Breast epithelium (tissue), 4 donors: ENCODE measurements around the gene VWC2. TPM values are rescaled to one million over a fixed set of nuclear protein-coding genes. Genes with fewer than 3 reads are reported as not detected.

Source experiments
- DNase-seq, 2 donors: peaks; one replicate each; pipeline ENCODE4 v3.0.0-alpha.2; 2019; ENCODE audit warnings: low spot score in 2 of 2
- H3K27ac ChIP-seq, 2 donors: fragments of 200-600 bp; sonication (generic) in 1 of 2; one replicate each; pipeline ENCODE4 v1.5.1; 2016 to 2019; ENCODE audit warnings: mild to moderate bottlenecking in 1 of 2
- H3K27me3 ChIP-seq, 2 donors: fragments of 200-600 bp; sonication (generic) in 1 of 2; one replicate each; pipeline versions ENCODE4 v1.5.1 to v1.6.0; 2017 to 2019; ENCODE audit warnings: control low read depth in 1 of 2, mild to moderate bottlenecking in 1 of 2
- H3K36me3 ChIP-seq: fragments of 200-600 bp; one replicate; pipeline ENCODE4 v1.5.1; 2019
- H3K4me1 ChIP-seq, 2 donors: fragments of 200-600 bp; sonication (generic); one replicate each; pipeline ENCODE4 v1.5.1; 2016 to 2019; ENCODE audit warnings: control low read depth in 1 of 2
- H3K4me3 ChIP-seq, 3 donors: fragments of 200-600 bp; sonication (generic); 1 replicate in 2 of 3; 2 replicates in 1 of 3; pipeline ENCODE4 v1.5.1; 2016 to 2019; ENCODE audit warnings: mild to moderate bottlenecking in 3 of 3, moderate library complexity in 2 of 3
- H3K9me3 ChIP-seq, 2 donors: fragments of 200-600 bp; sonication (generic) in 1 of 2; one replicate each; pipeline ENCODE4 v1.5.1; 2016 to 2019; ENCODE audit warnings: control low read depth in 1 of 2
- CTCF ChIP-seq, 3 donors: fragments of 450-650 bp; IDR thresholded peaks; one replicate each; pipeline ENCODE4 v1.5.1; 2016 to 2017; ENCODE audit warnings: antibody characterized with exemption in 3 of 3, mild to moderate bottlenecking in 3 of 3, moderate library complexity in 3 of 3
- POLR2A ChIP-seq: fragments of 450-650 bp; IDR thresholded peaks from one replicate; pipeline ENCODE4 v1.6.1; 2016; ENCODE audit warnings: antibody characterized with exemption, mild to moderate bottlenecking, moderate library complexity
- POLR2AphosphoS5 ChIP-seq, 3 donors: sonication (generic); formaldehyde crosslinking; IDR thresholded peaks; one replicate each; pipeline ENCODE4 v1.6.1; 2017; ENCODE audit warnings: antibody characterized with exemption in 3 of 3
- intact Hi-C: fragments of 100-400 bp; cut with DNase I; formaldehyde crosslinking; loops from one replicate; pipeline ENCODE4 v1.15.1; 2023; ENCODE audit warnings: low total_unique reads
- total RNA-seq, 3 donors: library from RNA; depleted of rRNA; stranded (reverse); fragments of >200 nt; gene quantifications; one replicate each; pipeline ENCODE4 v1.1.0, GENCODE V29; 2016

Gene VWC2
- total RNA-seq, 3 donors from 2014 or later = under 0.01 to 0.16 TPM; not detected in 1

- no peak for DNase-seq
- H3K4me3 ChIP-seq = no peak overlapping the region
- H3K4me1 ChIP-seq = no peaks in the 10 kb centered on the region
- intact Hi-C loops = no loop called here
- no peaks in the 10 kb centered on the region for H3K9me3 ChIP-seq
- TF ChIP-seq POLR2A = no peak
- TF ChIP-seq POLR2AphosphoS5 (IDR thresholded peaks at IDR 0.05) = no peak
- no peak for TF ChIP-seq CTCF (IDR thresholded peaks at IDR 0.05)
- no peak overlapping the region for H3K27ac ChIP-seq
- no peaks in the 10 kb centered on the region for H3K27me3 ChIP-seq
- no peaks in the 10 kb centered on the region for H3K36me3 ChIP-seq
These were observed 15.1 kb downstream of the VWC2 start for GRCh38 chr7:49788455-49789059.

DNA sequence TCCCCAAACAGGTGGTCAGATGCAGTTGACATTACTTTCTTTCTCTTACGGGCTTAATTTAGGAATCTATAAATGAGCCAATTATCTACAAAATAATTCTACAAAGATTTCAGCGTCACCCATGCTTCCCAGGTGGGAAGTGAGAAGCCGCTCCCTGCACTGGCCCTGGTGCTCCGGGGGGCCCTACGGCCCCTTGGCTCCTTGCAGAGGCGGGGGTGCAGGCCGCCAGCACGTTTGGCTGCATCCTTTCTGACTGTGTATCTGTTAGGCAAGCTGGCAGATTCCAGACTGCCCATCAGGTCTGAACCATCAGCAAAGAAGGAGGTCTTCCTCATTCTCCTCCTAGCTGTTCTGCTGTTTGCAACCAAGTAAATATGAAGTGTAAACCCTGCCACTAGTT is 16.3 kb downstream of the VWC2 start:
- Histone ChIP-seq H3K4me3 (no peak overlapping the region), H3K27me3 (no peaks in the 10 kb centered on the region), H3K9me3 (no peaks in the 10 kb centered on the region), H3K36me3 (no peaks in the 10 kb centered on the region), H3K27ac (no peak overlapping the region), H3K4me1 (no peaks in the 10 kb centered on the region)
- TF ChIP-seq POLR2AphosphoS5 (IDR thresholded peaks at IDR 0.05) (no peak), POLR2A (no peak), CTCF (IDR thresholded peaks at IDR 0.05) (no peak)
- intact Hi-C loops = no loop called here
- DNase-seq = no peak

GRCh38 chr7:49790209-49790608 is 16.8 kb downstream of the VWC2 start:
- H3K27ac ChIP-seq = no peak overlapping the region
- TF ChIP-seq POLR2AphosphoS5 (IDR thresholded peaks at IDR 0.05) (no peak), POLR2A (no peak), CTCF (IDR thresholded peaks at IDR 0.05) (no peak)
- H3K4me3 ChIP-seq = no peak overlapping the region
- intact Hi-C loops = no loop called here
- no peaks in the 10 kb centered on the region for H3K27me3 ChIP-seq
- DNase-seq = no peak
- H3K4me1 ChIP-seq = no peaks in the 10 kb centered on the region
- H3K9me3 ChIP-seq = no peaks in the 10 kb centered on the region
- no peaks in the 10 kb centered on the region for H3K36me3 ChIP-seq

- H3K4me1 ChIP-seq = no peaks in the 10 kb centered on the region
These were observed 17.8 kb downstream of the VWC2 start for GRCh38 chr7:49791088-49791741.

More at GRCh38 chr7:49791088-49791741, 17.8 kb downstream of the VWC2 start:
- H3K9me3 ChIP-seq = no peaks in the 10 kb centered on the region
- peak in 2 of 3 donors; percentile 11 to 20 for TF ChIP-seq CTCF (IDR thresholded peaks at IDR 0.05)
- no peak for TF ChIP-seq POLR2A
- TF ChIP-seq POLR2AphosphoS5 (IDR thresholded peaks at IDR 0.05) = no peak
- H3K27me3 ChIP-seq = no peaks in the 10 kb centered on the region
- no peak overlapping the region for H3K27ac ChIP-seq
- H3K36me3 ChIP-seq = no peaks in the 10 kb centered on the region
- intact Hi-C loops = no loop called here
- H3K4me3 ChIP-seq = no peak overlapping the region
- no peak for DNase-seq
